Measurements from ENCODE around the gene FOXP1.

DNA sequence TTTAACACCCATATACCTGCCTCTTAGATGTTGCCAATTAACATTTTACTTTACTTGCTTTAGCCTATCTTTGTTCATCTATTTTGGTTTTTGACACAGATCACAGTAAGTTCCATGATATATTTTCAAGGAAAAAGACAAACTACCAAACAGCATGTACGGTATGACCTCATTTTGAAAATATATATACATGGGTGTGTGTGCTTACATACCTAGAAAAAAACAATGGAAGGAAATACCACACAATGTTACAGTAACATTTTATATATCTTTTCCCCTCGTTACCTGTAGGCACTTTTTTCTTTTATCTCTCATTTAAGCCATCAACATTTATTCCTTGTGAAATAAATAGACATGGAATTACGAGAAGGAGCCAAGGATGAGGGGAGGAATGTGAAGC is 170.0 kb downstream of the FOXP1 start:
- TF ChIP-seq, protein P1, sequence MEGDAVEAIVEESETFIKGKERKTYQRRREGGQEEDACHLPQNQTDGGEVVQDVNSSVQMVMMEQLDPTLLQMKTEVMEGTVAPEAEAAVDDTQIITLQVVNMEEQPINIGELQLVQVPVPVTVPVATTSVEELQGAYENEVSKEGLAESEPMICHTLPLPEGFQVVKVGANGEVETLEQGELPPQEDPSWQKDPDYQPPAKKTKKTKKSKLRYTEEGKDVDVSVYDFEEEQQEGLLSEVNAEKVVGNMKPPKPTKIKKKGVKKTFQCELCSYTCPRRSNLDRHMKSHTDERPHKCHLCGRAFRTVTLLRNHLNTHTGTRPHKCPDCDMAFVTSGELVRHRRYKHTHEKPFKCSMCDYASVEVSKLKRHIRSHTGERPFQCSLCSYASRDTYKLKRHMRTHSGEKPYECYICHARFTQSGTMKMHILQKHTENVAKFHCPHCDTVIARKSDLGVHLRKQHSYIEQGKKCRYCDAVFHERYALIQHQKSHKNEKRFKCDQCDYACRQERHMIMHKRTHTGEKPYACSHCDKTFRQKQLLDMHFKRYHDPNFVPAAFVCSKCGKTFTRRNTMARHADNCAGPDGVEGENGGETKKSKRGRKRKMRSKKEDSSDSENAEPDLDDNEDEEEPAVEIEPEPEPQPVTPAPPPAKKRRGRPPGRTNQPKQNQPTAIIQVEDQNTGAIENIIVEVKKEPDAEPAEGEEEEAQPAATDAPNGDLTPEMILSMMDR (IDR thresholded peaks at IDR 0.05; ENCODE audit: poor library complexity), result no peak
- no peak for TF ChIP-seq EZH2 (IDR thresholded peaks at IDR 0.05; ENCODE audit: borderline replicate concordance)
